SHP77 (cell line): Measurements from ENCODE around the gene LUC7L.
"Not testable (repeated sequence)": the region's sequence is repeated elsewhere in the genome, so short reads cannot be mapped to it uniquely, and the experiment has no call there.

ENCODE experiments used
- DNase-seq, 2 experiments: peaks; one replicate each; lab custom pipeline; 2025; lab: John Stamatoyannopoulos, UW

Gene LUC7L, protein sequence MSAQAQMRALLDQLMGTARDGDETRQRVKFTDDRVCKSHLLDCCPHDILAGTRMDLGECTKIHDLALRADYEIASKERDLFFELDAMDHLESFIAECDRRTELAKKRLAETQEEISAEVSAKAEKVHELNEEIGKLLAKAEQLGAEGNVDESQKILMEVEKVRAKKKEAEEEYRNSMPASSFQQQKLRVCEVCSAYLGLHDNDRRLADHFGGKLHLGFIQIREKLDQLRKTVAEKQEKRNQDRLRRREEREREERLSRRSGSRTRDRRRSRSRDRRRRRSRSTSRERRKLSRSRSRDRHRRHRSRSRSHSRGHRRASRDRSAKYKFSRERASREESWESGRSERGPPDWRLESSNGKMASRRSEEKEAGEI

DNA sequence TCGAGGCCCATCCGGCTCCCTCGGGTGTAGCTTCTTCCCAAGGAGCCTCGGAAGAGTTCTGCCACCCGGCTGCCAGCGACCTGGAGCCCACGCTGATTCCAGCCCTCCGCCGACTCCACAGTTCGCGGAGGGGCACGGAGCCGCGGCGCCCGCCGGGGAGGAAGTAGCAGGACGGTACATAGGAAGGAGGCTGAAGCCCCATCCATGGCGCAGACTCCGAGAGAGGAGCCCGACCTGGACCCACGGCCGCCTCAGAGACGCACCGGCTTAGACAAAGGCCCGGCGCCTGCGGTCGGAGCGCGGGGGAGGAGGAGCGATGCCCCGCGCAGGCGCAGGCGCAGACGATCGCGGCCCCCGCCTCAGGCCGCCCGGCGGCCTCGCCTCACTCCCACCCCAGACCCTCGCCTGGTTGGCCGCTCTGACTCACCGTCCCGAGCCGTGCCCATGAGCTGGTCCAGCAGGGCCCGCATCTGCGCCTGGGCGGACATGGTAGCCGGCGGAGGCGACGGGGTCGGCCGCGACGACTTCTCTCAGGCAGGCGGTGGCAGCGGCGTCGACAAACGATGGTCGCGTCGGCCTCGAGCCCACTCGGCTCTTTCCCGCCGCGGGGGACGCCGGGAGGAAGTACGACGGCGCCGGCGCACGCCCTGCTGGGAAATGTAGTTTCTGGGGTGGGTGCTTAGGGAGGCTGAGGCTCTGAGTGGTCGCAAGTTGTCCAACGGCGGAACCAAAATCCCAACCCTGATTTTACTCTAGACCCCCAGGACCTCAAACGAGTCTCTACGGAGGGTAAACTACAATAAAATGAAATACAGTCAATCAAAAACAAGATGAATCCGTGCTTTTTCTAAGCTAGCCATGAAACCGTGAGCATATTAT is at the start of gene LUC7L:
TSS of gene LUC7L (minus strand) at position 598 of the 879 bp plus-strand sequence. CDS start at position 488, 110 bp downstream.
- peak; percentile 69 to 91 for DNase-seq

DNA sequence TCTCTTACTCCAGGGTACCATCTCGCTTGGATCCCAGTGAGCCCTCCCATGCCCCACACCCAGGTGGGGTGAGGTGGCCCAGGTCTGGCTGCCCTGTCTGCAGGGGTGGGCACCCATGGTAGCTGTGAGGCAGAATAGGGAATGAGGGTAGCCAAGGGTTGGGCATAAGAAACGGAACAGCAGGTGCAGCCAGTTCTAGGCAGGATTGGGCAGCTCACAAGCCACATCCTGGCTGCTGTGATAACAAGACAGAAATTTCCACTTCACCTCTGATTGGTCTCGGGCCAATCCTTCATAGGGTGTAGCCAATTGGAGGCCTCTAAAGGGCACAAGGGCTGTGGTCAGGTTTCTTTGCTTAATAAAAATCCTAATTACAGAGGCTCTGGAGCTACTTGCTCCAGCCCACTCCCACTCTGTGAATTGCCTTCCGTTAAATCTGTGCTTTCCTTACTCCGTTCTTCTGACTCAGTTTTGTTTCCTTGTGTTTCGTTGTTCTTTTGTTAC is 49.7 kb upstream of the LUC7L start:
- peak; percentile 28 to 63 for DNase-seq

DNA sequence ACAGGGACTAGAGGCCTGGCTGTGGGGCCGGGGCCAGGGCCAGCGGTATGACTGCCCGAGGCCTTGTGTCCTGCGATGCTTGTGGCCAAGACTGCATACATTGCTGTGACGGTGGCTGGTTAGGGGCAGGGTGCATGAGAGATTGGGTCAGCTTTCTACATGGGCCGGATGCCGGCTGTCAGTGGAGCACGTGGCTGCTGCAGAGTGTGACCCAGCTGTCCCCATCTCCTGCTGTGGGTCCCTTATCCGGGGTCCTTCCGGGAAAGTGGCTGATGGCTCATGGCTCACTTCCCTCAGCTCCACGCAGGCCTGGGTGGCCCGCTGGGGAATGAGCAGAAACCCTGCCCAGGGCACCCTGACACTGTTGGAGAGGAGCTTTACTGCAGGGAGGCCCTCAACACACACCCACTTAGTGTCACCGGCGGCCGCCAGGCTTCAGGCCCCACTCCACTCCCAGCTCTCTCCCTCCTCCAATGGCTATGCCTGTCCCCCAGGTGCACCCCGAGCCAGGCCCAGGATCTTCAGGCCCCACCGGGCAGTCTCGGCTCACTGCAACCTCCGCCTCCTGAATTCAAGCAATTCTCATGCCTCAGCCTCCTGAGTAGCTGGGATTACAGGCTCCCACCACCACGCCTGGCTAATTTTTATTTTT is 47.3 kb upstream of the LUC7L start:
- no peak for DNase-seq

DNA sequence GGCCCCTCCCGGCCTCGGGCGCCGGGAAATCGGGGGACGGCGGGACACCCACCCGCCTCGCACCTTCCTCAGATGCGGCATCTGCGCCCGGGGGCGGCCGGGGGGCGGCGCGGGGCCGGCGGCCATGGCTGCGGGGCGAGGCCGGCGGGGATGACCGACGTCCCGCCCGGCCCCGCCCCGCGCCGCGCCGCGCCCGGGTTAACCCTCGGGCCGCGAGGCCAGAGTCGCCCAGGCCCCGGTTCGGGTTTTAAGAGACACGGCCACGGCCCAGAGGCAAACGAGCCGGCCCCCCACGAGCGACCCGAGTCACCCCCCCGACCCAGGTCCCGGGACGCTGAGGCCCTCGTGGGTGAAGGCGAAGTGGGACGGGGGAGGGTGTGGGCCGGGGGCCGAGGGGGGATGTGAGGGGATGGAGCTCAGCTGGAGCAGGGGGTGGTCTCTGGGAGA is 46.6 kb upstream of the LUC7L start, which contains the start of gene RGS11:
TSS of gene RGS11 (minus strand) at position 159 of the 447 bp plus-strand sequence. CDS start at position 126, 33 bp downstream.
- no peak for DNase-seq

DNA sequence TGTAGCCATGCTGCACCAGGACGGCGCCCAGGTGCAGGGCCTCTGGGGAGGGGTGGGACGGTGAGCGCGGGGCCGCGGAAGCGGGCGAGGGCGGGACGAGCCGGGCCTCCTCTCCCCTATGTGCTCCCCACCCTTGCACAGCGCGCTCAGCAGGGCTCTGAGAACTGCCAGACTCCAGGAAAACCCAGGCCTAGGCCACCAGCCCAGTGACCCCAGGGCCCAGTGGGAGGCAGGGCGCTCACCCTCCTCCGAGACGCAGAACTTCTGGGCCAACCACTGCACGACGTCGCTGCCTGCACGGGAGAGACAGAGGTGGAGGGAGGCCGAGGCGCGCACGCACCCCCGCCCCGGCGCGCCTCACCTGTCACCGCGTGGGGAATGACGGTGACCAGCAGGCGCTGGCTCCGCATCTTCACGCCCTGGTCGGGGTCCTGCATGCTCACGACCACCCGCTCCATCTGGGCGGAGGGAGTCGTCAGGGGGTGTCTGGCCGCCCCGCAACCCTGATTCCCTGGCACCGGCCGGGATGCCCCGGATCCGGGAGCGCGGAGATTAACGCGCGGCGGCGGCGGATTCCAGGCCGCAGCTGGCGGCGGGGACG is 45.9 kb upstream of the LUC7L start:
- DNase-seq, result no peak

DNA sequence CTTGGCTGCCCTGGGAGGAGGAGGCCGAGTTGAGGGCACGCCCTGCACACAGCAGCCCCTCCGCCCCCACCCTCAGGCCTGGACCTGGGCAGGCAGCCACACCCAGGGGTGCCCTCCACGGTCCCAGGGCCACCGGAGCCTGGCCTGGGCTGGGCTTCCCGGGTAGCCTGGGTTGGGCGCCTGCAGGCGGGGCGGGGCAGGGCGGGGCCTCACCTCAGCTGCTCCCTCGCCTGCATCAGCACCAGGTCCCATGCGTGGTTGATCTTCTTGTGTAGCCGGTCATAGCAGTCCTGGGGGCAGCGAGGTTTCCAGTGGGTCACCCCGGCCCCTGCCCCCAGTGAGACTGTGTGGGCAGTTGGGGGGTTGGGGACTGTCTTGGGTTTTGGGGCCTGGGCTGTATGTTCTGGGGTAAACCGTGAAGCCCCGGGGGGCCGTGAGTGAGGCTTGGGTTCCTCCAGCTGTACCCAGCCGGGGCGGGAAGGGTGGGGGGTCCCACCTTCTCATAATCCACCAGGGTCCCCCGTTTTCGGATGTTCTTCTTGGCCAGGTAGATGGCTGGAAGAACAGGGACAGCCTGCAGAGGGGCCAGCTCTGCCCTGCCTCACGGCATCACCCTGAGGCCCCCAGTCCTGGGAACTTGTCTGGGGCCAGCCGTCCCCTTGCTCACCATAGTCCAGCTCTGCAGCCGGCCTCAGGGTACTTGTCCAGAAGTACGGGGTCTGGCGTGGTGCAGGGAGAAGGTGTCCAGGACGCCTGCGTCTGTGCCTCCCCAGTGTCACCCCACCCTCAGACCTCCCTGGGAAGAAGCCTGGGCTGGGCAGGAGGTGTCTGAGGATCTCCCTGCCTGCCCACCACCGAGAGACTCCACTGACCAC is 44.5 kb upstream of the LUC7L start:
- peak in 1 of 2 experiments; percentile 8 for DNase-seq

DNA sequence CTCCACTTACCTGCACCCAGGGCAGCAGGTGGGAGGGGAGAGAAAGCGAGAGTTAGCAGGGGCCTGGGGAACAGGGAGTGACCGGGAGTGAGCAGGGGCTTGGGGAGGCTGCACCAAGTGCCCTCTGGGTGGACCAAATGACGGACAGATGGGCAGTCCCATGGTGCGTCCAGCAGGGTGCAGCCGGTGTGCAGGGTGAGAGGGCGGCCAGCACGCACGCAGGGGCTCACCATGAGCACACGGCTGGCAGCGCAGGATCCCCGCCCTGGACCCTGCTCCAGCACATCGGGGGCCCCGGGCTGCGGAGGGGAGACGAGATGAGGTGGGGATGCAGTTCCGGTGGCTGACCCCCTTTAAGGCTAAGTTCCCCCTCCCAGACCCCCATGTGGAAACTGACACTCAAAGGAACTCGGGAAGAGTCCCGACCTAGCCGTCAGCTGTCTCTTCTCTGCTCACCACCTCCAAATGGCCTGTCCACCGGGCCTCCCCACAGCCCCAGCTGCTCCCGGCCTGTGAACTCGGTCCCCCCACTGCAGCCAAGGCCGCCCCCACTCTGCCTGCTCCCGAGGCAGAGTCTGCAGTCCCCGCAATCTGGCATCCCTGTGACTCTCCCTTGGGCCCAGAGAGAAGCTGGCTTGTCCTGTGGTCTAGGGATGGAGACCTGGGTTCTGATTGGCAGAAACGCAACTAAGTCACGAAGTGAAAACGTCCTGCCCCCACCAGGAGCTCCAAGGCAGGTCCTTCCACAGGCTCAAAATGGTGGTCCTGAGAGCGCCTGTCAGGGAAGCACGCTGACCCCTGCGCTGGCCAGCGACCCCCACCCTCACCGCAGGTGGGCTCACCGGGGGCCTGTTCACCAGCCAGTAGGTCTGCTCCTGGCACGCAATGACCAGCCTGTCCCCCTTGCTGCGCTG is 43.6 kb upstream of the LUC7L start:
- peak; percentile 9 to 41 for DNase-seq

DNA sequence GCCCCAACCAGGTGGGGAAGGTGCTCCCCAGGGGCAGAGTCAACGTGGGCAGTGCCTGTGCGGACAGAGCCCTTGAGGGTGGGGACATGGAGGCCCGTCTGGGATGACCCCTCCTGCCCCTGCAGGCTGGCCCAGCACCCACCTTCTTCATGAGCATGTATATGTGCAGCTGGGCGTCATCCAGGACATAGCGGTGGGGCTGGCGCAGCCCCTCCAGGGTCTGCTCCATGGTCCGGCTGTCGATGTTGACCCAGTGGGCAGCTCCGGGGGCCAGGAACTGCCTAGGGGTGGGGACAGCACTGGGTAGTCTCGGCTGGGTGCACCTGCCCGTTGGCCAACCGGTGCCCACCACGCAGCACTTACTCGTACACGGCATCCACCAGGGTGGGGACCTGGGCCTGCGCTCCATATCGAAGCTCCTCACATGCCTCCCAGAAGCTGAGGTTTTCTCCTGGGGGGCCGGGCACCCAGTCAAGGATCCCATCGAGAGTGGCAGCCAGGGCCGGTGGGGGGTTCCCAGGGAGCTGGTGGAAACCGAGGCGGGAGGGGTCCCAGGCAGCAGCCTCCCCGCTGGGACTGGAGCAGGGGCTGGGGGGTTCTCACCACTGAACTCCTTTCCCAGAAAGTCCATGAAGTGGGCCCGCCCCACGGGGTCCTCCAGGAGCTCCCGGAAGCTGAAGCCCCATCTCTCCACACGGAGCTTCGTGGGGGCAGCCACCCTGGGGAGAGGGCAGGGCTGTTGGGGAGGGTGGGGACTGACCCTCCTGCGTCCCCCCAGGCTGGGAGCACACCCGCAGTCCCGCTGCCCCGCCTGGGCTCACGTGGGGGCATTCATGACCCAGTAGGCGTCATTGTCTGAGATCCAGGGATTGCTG is 41.4 kb upstream of the LUC7L start:
- DNase-seq, result no peak

DNA sequence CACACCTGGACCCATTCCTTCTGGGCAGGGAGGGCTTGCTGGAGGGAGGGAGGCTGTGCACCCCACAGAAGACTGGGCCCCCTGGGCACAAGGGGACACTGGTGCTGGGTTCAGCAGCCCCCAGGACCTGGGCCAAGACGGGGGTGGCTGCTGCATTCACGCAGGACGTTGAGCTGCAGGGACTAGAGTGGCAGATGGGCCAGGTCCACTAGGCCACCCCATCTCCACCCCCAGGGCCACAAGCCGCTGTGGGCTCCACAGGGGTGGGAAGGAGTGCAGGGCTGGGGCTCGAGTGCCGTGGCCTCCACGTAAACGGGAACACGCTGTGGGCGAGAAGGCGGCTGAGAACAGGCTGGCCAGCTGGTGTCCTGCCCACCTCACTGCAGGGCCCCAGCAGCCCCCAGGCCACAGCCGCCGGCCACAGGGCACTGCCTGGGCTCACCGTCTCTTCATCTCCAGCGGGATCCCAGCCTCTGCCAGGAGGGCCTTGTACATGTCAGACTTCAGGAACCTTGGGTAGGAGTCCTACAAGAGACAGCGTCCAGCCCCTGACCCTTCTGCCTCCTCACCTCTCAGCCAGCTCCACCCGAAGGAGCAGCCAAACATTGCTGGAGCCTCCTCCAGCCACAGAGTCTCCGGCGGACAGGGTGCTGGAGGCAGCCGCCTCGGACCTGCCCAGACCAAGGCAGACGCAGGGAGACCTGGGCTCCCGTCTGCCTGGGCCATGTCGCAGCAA is 40.0 kb upstream of the LUC7L start:
- DNase-seq, result no peak

DNA sequence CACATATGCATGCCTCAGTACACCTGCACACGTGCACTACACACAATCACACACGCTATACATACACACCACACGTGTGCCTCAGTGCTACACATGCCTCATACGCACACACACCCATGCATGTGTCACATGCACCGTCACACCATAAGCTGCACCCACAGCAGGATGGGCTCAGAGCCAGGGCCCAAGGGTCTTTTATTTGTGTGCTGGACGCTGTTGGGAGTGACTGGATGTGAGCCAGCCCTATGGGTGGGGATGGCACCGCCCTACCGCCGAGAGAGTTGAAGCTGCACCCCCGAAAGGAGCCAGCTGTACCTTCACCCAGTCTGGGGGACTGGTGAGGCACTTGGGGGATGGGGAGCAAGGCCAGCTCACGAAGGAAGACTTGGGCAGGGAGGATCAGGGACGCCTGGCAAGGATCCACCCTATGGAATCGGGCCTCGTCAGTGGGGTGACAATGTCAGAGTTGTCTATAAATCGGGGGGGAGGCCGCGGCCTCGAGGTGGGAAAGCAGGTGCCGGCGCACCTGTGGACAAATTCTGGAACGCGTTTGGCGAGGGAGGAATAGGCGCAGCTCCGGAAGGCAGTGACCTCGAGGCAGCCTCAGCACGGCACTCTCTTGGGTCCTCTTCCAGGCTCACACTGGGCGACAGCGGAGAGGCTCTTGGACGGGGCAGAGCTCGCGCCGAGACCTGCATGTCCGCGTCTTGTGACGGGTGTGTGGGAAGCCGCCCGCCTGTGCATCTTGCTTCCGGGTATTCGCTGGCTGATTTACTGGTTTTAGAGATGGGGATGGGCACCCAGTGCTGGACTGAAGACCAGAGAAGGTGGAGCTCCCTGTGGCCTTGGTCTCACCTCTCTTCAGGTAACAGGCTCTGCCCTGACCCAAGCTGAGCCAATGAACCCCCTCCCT is 39.1 kb upstream of the LUC7L start:
- no peak for DNase-seq

DNA sequence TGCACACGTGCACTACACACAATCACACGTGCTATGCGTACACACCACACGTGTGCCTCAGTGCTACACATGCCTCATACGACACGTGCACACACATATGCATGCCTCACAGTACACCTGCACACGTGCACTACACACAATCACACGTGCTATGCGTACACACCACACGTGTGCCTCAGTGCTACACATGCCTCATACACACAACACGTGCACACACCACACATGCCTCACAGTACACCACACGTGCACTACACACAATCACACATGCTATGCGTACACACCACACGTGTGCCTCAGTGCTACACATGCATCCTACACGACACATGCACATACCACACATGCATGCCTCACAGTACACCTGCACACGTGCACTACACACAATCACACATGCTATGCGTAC is 38.3 kb upstream of the LUC7L start:
- DNase-seq, result not testable (repeated sequence)

DNA sequence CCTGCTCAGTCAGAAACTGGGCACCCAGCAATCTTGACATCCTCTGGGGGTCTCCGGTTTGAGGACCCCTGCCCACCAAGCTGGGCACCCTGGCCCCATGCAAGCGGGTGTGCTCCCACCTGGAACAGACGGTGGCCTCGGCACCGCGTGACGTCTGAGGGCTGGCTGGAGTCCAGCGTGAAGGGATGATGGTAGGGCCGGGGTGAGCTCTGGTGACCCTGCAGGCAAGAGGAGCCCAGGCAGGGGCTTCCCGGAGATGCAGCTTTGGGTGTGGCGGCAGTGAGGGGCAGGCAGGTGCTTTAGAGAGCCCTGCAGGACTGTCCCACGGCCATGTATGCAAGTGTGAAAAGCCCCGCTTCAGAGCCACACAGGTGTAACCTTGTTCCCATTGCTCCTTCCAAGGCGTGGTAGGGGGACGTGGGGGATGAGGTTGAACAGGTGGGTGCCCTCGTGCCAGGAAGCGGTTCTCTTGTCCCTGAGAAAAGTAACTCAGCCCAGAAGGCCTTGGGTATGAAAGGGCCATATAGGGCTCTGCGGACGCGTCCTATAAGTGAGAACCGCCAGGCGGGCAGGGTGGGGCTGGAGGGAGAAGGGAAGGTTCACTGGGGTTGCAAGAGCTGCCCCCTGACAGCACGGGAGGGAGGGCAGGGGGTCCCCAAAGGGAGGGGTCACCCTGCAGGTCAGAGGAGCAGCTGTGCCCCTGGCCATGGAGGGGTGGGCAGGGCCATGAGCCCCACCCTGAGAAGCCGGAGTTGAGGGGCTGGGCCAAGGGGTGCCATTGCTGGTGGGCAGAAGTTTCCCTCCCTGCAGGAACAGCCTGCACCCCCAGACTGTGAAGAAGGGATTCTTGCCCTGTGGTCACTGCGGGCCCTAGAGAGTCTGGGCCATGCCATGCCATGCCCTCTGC is 37.3 kb upstream of the LUC7L start:
- no peak for DNase-seq

DNA sequence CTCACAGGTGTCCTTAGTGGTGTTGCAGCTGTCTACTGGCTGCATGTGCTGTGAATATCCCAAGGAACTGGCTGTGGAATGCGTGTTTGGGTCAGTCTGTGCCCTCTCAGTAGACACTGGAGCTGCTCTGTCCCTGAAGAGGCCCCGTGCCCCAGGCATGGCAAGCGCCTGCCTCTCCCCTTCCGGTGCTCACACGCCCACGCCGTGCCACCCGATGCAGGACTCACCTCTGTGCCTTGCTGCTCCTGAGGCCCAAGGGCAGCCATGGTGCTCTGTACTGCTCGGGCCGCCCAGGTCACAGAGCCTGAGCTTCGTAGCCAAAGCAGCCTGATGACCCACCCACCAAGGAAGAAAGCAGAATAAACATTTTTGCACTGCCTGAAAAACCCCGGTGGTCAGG is 36.5 kb upstream of the LUC7L start:
- DNase-seq, result no peak

DNA sequence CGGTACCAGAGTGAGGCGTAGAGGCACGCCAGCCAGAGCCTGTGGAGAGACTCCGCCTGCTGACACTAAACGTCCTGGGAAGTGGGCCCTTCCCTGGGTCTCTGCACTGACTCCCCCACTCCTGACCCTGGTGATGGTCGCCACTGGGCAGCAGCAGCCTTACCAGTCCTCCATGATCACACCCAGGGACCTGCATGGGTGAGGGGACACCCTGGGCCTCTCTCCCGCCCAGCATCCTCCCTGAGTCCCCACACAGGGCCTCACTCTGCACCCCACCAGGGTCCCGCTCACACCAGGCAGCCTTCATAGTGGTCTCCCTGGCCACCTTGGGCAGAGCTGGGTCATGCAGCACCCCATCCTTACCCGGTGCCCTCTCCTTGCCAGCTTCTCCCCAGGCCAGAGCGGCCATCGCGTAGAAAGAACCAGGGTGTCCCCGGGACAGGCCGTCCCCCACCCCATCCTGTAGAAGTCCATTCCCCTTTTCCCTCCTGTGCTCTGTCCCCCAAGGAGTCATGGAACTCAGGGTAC is 35.8 kb upstream of the LUC7L start:
- DNase-seq, result no peak

DNA sequence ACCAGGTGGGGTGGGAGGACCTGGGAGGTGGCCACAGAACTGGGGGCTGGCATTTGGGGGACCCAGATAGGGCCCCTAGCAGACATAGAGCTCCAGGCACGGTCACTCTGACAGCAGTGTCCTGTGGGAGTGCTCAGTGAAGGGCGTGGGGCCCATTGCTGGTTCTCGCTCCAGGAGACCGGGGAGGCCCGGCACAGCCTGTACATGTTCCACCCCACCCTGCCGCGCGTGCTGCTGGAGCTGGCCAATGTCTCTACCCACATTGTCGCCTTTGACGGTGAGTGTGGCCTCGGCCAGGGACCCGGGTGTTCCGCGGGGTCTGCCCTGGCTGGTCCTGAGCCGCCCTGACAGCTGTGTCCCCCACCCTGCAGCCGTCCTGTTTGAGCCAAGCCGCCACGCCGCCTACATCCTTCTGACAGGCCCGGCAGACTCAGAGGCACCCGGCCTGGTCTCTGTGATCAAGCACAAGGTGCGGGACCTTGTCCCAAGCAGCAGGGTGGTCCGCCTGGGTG is 35.2 kb upstream of the LUC7L start:
- no peak for DNase-seq
